NCI-H446 (cell line): ENCODE results near the gene CRYBG2.
A peak's percentile ranks its signal among the peaks of the same experiment; 100 is the strongest.
"Not testable (repeated sequence)": the region's sequence is repeated elsewhere in the genome, so short reads cannot be mapped to it uniquely, and the experiment has no call there.

Source experiments
- DNase-seq, 2 experiments: peaks; one replicate each; lab custom pipeline; 2025; lab: John Stamatoyannopoulos, UW

Gene CRYBG2

DNA sequence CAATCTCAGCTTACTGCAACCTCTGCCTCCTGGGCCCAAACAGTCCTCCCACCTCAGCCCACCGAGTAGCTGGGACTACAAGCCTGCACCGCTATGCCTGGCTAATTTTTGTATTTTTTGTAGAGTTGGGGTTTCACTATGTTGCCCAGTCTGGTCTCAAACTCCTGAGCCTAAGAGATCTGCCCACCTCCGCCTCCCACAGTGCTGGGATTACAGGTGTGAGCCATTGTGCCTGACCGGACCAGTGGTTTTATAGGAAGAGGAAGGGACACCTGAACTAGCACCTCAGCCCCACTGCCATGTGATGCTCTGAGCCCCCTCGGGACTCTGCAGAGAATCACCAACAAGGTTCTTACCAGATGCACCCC, 4.1 kb downstream of the CRYBG2 start:
- no peak for DNase-seq

DNA sequence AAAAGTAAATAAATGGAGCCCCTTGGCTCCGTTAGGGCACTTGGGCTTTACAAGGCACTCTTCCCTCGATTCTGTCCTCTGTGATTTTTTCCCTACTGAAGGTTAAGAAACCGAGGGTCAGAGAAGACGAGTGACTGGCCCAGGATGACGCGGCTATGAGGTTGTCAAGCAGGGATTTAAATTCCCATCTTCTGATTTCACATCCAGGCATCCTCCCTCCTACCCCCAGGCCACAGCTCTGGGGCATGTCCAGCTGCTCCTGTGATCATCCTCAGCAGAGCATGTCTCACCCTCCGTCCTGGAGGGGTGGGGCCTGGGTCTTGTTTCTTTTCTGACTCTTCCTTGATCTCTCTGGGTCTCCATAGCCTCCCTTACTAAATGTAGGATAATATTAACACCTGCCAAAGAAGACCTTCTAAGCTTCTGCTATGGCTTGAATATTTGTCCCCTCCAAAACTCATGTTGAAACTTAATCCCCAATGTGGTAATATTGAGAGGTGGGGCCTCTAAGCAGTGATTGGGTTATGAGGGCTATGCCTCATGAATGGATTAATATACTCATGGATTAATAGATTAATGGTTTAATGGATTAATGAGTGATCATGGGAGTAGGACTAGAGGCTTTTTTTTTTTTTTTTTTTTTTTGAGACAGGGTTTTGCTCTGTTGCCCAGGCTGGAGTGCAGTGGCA, 4.6 kb downstream of the CRYBG2 start:
- no peak for DNase-seq

DNA sequence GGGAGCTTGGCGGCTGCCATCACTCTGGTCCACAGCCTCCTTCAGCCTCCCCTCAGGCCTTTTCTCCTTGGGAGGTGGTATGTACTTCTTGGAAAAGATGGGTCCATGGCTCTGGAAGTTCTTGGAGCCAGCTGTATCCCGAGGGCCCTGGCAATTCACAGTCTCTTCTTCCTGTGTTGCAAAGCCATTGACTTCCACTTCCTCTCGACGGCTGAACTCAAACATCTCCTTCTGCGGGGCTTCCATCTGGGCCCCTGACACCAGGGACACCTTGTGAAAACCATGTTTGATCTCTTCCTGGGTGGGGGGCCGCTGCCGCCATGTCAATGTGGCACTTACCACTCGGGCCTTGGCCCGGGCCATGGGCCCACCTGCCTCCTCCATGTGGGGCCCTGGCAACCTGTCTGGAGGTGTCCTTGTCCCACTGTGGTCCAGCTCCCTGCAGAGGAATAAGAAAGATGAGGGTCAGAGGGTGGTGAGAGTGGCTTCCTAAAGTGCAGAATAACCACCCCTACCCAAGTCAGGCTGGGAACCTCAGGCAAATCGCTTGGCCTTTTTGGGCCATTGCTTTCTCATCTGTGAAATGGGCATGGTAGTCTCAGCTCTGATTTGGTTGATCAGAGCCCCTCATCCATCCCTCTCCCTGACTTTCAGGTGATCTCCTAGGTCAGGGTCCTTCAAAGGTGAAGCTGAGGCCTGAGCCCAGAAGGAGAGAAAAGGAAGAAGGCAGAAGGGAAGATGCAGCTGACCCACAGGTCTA, 7.5 kb downstream of the CRYBG2 start:
- no peak for DNase-seq

DNA sequence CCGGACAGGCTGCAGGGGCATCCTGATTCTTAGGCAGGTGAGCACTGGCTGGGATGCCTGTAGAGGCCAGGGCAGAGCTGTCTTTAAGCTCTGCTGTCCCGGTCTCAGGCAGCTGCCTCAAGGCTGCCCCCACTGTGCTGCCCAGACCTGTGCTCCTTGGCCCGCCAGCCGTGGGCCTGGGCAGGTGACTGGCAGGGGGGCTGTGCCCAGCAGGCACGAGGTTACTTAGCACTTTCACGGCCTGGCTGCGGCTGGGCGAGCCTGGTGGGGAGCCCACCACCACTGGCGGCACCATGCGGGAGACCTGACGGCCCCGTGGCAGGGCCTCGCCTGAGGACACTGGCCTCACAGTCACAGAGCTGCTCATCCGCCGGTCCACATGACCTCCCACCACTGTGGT, 8.2 kb downstream of the CRYBG2 start:
- no peak for DNase-seq

DNA sequence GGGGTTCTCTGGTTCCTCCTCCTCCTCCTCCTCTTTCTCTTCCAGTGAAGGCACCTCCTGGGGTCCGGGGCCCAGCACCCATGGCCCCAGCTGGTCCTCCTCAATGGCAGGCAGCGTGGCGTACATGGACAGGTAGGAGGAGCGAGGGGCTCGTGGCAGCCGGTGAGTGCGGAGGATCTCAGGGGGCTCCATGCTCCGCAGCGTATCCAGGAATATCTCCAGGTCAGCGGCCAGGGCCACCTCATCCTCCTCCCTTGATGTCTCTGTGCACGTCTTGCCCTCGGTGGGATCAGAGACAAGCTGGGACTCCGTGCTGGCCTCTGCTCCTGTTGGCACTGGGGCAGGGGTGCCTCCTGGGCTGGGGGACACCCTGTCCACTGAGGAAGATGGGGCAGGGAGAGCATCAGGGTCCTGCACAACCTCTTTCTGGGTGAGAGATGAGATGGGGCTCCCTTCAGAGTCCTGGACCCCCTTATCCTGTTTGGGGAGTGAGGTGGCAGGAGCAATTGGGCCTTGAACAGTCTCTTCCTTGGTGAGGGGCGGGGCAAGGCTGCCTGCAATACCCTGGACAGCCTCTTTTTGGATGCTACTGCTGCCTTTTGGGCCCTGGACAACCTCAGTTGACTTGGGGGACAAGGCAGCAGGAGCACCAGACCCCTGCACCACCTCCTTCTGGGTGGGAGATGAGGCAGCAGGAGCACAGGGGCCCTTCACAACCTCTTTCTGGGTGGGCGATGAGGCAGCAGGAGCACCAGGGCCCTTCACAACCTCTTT, 9.6 kb downstream of the CRYBG2 start:
- DNase-seq, result no peak

GRCh38 chr1:26340047-26340481, 13.9 kb downstream of the CRYBG2 start:
- no peak for DNase-seq

DNA sequence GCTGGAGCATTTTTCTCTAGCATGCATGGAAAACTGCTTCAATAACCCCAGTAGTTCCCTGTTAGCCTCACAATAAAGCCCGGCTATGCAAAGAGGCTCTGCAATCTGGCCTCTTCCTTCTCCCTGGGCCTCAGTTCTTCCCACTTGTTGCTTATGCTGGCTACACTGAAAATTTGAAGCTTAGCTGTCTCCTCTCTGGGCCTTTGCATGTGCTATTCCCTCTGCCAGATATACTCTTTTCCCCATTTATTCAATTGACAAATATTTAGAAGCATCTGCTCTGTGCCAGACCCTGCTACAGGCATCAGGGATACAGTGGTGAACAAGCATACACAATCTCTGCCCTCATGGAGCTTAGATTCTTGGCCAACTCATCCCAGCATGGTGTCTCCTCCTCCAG, 15.3 kb downstream of the CRYBG2 start:
- DNase-seq, result no peak

- no peak for DNase-seq
Observed at GRCh38 chr1:26337625-26338024, 16.3 kb downstream of the CRYBG2 start.

DNA sequence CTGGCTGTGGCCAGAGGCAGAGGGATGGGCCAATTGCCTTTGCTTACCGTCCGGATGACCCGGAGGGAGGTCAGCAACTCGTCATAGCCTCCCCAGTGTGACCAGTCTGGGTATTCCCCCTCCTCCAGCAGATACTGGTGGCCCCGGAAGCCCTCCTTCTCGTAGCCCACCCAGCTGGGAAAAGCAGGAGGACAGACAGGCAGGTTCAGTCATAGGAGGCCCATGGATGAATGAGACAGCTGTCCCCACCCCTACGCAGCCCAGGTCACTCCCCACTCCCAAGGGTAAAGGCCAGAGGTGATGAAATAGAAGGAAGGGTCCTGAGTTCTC, 16.8 kb downstream of the CRYBG2 start:
- DNase-seq, result no peak

GRCh38 chr1:26336477-26337205, 17.3 kb downstream of the CRYBG2 start:
- DNase-seq, result peak in 1 of 2 experiments; percentile 20

- DNase-seq, result no peak
Observed at GRCh38 chr1:26335774-26336476, 18.0 kb downstream of the CRYBG2 start.

DNA sequence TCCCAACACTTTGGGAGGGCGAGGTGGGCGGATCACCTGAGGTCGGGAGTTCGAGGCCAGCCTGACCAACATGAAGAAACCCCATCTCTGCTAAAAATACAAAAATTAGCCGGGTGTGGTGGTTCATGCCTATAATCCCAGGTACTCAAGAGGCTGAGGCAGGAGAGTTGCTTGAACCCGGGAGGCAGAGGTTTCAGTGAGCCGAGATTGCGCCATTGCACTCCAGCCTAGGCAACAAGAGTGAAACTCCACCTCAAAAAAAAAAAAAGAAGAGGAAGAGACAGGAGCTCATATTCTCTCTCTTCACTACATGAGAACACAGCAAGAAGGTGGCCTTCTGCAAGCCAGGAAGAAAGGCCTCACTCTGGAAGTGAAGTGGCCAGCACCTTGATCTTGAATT, 20.6 kb downstream of the CRYBG2 start:
- DNase-seq, result not testable (repeated sequence)

DNA sequence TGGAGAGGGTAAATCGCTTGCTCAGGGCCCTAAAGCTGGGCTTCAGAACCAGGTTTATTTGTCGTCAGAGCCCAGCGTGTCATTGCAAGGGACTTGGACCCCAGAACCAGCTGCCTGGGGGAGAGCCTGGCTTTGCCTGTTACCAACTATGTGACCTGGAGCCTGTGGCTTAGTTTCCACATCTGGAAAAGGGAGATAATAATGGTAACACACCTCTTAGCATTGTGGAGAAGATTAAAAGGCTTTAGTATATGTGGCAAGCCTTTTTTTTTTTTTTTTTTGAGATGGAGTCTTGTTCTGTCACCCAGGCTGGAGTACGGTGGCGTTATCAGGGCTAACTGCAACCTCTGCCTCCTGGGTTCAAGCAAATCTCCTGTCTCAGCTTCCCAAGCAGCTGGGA, 23.7 kb downstream of the CRYBG2 start:
- no peak for DNase-seq

DNA sequence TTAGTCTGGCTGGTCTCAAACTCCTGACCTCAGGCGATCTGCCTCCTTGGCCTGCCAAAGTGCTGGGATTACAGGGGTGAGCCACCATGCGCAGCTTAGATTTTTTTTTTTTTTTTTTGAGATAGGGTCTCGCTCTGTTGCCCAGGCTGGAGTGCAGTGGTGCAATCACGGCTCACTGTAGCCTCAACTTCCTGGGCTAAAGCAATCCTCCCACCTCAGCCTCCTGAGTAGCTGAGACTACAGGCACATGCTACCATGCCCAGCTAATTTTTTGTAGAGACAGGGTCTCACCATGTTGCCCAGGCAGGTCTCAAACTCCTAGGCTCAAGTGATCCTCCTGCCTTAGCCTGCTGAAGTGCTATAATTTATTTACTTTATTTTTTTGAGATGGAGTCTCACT, 24.6 kb downstream of the CRYBG2 start:
- DNase-seq, result not testable (repeated sequence)

GRCh38 chr1:26328597-26328996, 25.3 kb downstream of the CRYBG2 start:
- DNase-seq, result no peak

GRCh38 chr1:26327956-26328362, 26.0 kb downstream of the CRYBG2 start:
- DNase-seq, result no peak

- no peak for DNase-seq
Observed at GRCh38 chr1:26324550-26324949, 29.4 kb downstream of the CRYBG2 start.

DNA sequence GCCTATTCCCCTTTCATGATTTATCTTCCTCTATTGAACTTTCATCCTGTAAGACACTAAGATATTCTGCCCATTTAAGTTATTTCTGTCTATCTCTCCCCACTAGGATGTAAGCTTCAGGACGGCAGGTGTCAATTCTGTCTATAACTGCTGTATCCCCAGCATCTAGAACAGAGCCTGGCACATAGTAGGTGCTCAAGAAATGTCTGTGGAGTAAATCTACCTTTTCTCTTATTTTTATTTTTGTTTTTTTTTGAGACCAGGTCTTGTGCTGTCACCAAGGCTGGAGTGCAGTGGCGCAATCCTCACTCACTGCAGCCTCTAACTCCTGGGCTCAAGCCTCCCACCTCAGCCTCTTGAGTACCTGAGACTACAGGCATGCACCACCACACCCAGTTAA, 30.5 kb downstream of the CRYBG2 start:
- DNase-seq, result no peak

DNA sequence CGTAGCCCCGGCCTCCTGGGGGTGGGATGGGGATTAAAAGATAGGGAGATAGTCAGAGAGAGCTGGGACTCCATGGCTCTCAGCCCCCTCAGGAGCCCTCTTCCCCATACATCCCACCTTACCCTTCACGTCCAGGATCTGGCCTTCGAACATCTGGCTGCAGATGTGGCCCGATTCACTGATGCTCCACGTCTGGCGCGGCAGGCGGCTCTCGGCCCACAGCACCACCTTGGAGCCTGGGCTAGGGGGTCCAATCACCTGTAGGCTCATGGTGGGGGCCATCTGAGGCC, 31.9 kb downstream of the CRYBG2 start:
- no peak for DNase-seq

DNA sequence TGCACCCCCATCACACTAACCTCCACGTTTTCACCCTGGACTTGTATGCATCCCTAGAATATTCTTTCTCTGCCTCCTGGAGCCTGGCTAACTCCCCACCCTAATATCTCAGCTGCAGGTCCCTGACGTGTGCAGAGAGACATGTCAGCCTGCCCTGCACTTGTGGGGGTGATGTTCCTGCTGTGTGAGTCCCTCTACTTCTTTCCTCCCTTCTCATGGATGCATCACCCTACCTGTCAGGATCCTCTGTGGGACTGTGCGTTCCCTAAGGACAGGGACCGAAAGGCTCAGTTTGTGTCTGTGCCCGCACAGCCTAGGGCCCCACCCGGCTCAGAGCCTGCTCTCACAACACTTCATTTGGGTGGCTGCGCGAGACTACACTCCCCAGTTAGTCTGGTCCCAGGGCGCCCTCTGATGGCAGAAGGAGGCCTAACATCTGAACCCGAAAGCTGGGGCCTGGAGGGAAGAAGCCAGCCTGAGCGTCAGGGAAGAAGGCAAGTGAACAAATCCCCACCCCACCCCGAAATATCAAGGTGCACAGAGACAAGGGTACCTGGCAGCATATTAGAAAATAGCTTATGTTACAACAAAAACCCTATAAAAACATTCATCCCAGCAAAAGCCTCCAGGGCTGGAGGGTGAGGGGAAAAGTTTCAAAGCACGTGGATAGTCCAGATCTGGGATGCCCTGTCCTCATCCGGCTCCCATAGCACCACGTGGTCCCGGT, 32.5 kb downstream of the CRYBG2 start:
- DNase-seq, result peak; percentile 80 to 92

GRCh38 chr1:26320896-26321295, 33.0 kb downstream of the CRYBG2 start:
- no peak for DNase-seq
